H9 (cell line): ENCODE measurements around the gene CHRNA4. TPM values are rescaled to one million over a fixed set of nuclear protein-coding genes. Genes with fewer than 3 reads are reported as not detected.

Source experiments
- DNase-seq: peaks from one replicate; pipeline ENCODE4 v3.0.0-alpha.2; 2017
- H2AFZ ChIP-seq: one replicate; pipeline ENCODE4 v1.6.1; 2013; ENCODE audit warnings: mild to moderate bottlenecking, low read length, control low read depth, moderate library complexity
- H2AK5ac ChIP-seq: 2 replicates; pipeline ENCODE4 v1.6.1; 2013; ENCODE audit warnings: low read length, control low read depth, mixed read lengths; ENCODE audit not compliant: insufficient read length
- H2BK120ac ChIP-seq: one replicate; pipeline ENCODE4 v1.6.1; 2013; ENCODE audit warnings: low read depth, mild to moderate bottlenecking, low read length, control low read depth, inconsistent platforms; ENCODE audit not compliant: poor library complexity, severe bottlenecking
- H2BK12ac ChIP-seq: 2 replicates; pipeline ENCODE4 v1.6.1; 2013; ENCODE audit warnings: low read length, control low read depth, mixed read lengths, low read depth; ENCODE audit not compliant: insufficient read length
- H2BK15ac ChIP-seq: 2 replicates; pipeline ENCODE4 v1.6.1; 2013; ENCODE audit warnings: low read depth, low read length, control low read depth
- H2BK20ac ChIP-seq: one replicate; pipeline ENCODE4 v1.6.1; 2013; ENCODE audit warnings: low read depth, mild to moderate bottlenecking, low read length, control low read depth, inconsistent platforms; ENCODE audit not compliant: poor library complexity, severe bottlenecking
- H2BK5ac ChIP-seq: 2 replicates; pipeline ENCODE4 v1.6.1; 2013; ENCODE audit warnings: low read length, control low read depth, mixed read lengths; ENCODE audit not compliant: insufficient read length
- H3K14ac ChIP-seq: 2 replicates; pipeline ENCODE4 v1.6.1; 2013; ENCODE audit warnings: low read length, control low read depth; ENCODE audit not compliant: insufficient read depth
- H3K18ac ChIP-seq: 2 replicates; pipeline ENCODE4 v1.6.1; 2013; ENCODE audit warnings: low read depth, mild to moderate bottlenecking, mixed read lengths, low read length, control low read depth; ENCODE audit not compliant: insufficient read length
- H3K23ac ChIP-seq: 2 replicates; pipeline ENCODE4 v1.6.1; 2013; ENCODE audit warnings: low read length, control low read depth, mixed read lengths, low read depth; ENCODE audit not compliant: insufficient read length
- H3K23me2 ChIP-seq: 2 replicates; pipeline ENCODE4 v1.6.1; 2013; ENCODE audit warnings: low read depth, mild to moderate bottlenecking, mixed read lengths, low read length, control low read depth; ENCODE audit not compliant: insufficient read length, poor library complexity, severe bottlenecking
- H3K27ac ChIP-seq: 2 replicates; pipeline ENCODE4 v1.5.1; 2013; ENCODE audit warnings: low read length, control low read depth, mixed read lengths, low read depth; ENCODE audit not compliant: insufficient read length
- H3K27me3 ChIP-seq: 2 replicates; pipeline ENCODE4 v1.6.1; 2013; ENCODE audit warnings: low read length, control low read depth, inconsistent platforms; ENCODE audit not compliant: insufficient read depth
- H3K4ac ChIP-seq: 2 replicates; pipeline ENCODE4 v1.6.1; 2013; ENCODE audit warnings: low read depth, mild to moderate bottlenecking, control low read depth, inconsistent platforms, low read length, moderate library complexity
- H3K4me1 ChIP-seq: 2 replicates; pipeline ENCODE4 v1.6.1; 2013; ENCODE audit warnings: low read length, control low read depth, inconsistent platforms; ENCODE audit not compliant: insufficient read depth
- H3K4me2 ChIP-seq: 2 replicates; pipeline ENCODE4 v1.6.1; 2013; ENCODE audit warnings: low read length, control low read depth, mixed read lengths; ENCODE audit not compliant: insufficient read length, insufficient read depth
- H3K56ac ChIP-seq: 2 replicates; pipeline ENCODE4 v1.6.1; 2013; ENCODE audit warnings: low read depth, mild to moderate bottlenecking, mixed read lengths, low read length, control low read depth; ENCODE audit not compliant: insufficient read length
- H3K79me1 ChIP-seq: 2 replicates; pipeline ENCODE4 v1.6.1; 2013; ENCODE audit warnings: low read depth, mild to moderate bottlenecking, moderate library complexity, low read length, control low read depth, inconsistent platforms; ENCODE audit not compliant: insufficient read depth, poor library complexity, severe bottlenecking
- H3K79me2 ChIP-seq: 2 replicates; pipeline ENCODE4 v1.6.1; 2013; ENCODE audit warnings: low read length, control low read depth, inconsistent platforms; ENCODE audit not compliant: insufficient read depth
- H3K9ac ChIP-seq: 2 replicates; pipeline ENCODE4 v1.6.1; 2013; ENCODE audit warnings: low read length, control low read depth, mixed read lengths; ENCODE audit not compliant: insufficient read length; ENCODE audit errors: extremely low read depth
- H3K9me3 ChIP-seq: one replicate; pipeline ENCODE4 v1.6.1; 2013; ENCODE audit warnings: low read depth, low read length, inconsistent platforms; ENCODE audit not compliant: control insufficient read depth
- H3T11ph ChIP-seq: one replicate; pipeline ENCODE4 v1.6.1; 2013; ENCODE audit warnings: mild to moderate bottlenecking, low read length, control low read depth, inconsistent platforms
- H4K20me1 ChIP-seq: one replicate; pipeline ENCODE4 v1.6.1; 2013; ENCODE audit not compliant: control insufficient read depth, insufficient read length, insufficient read depth
- H4K5ac ChIP-seq: 2 replicates; pipeline ENCODE4 v1.6.1; 2013; ENCODE audit warnings: low read depth, mild to moderate bottlenecking, mixed read lengths, low read length, control low read depth; ENCODE audit not compliant: insufficient read length
- H4K8ac ChIP-seq: replicated peaks from 2 replicates; pipeline ENCODE4 v1.6.1; 2013; ENCODE audit warnings: low read length, control low read depth, mixed read lengths, low read depth; ENCODE audit not compliant: insufficient read length
- H4K91ac ChIP-seq: 2 replicates; pipeline ENCODE4 v1.6.1; 2013; ENCODE audit warnings: low read depth, mild to moderate bottlenecking, moderate library complexity, mixed read lengths, low read length, control low read depth; ENCODE audit not compliant: insufficient read length
- H3K27ac Mint-ChIP-seq, 3 experiments: 2 replicates in 2 of 3; 3 replicates in 1 of 3; pipeline ENCODE4 v1.8.0; 2020 to 2021; ENCODE audit warnings: mixed read lengths in 3 of 3, mild to moderate bottlenecking in 1 of 3, moderate library complexity in 1 of 3
- H3K27me3 Mint-ChIP-seq: 2 replicates; pipeline ENCODE4 v1.8.0; 2021; ENCODE audit warnings: low read depth, mild to moderate bottlenecking, moderate library complexity, mixed read lengths
- H3K36me3 Mint-ChIP-seq, 3 experiments: 2 replicates in 2 of 3; 3 replicates in 1 of 3; pipeline ENCODE4 v1.8.0; 2020 to 2021; ENCODE audit warnings: low read depth in 3 of 3, mixed read lengths in 3 of 3; ENCODE audit not compliant: insufficient read depth in 1 of 3
- H3K4me1 Mint-ChIP-seq, 2 experiments: 2 replicates each; pipeline ENCODE4 v1.8.0; 2020; ENCODE audit warnings: mixed read lengths in 2 of 2
- H3K4me3 Mint-ChIP-seq, 2 experiments: 2 replicates in 1 of 2; 3 replicates in 1 of 2; pipeline ENCODE4 v1.8.0; 2020 to 2021; ENCODE audit warnings: mild to moderate bottlenecking in 2 of 2, mixed read lengths in 2 of 2, moderate library complexity in 1 of 2
- H3K9me3 Mint-ChIP-seq, 2 experiments: 2 replicates in 1 of 2; 3 replicates in 1 of 2; pipeline ENCODE4 v1.8.0; 2020; ENCODE audit warnings: mild to moderate bottlenecking in 2 of 2, mixed read lengths in 2 of 2, moderate library complexity in 1 of 2
- WGBS: extraction: QIAGEN DNeasy Blood & Tissue Kit; methylation state at CpG from one replicate; pipeline ENCODE4 v1.1.7; 2013; ENCODE audit warnings: missing lambda C conversion rate, low lambda C conversion rate, mixed read lengths; ENCODE audit not compliant: insufficient read length; ENCODE audit errors: extremely low coverage; 5-methylcytosine and 5-hydroxymethylcytosine counted together
- total RNA-seq: library from RNA; stranded (reverse); gene quantifications from 2 replicates; pipeline ENCODE4 v1.2.1, GENCODE V29; 2021
- TF ChIP-seq, protein P1 (sequence below): fragments of 200-600 bp; sonication (generic); conservative IDR thresholded peaks from 3 replicates; pipeline ENCODE4 v1.8.0; 2021; ENCODE audit warnings: antibody characterized with exemption, mild to moderate bottlenecking

The CHRNA4 gene
- total RNA-seq, 1 experiment from 2014 or later: 2.5 TPM

DNA sequence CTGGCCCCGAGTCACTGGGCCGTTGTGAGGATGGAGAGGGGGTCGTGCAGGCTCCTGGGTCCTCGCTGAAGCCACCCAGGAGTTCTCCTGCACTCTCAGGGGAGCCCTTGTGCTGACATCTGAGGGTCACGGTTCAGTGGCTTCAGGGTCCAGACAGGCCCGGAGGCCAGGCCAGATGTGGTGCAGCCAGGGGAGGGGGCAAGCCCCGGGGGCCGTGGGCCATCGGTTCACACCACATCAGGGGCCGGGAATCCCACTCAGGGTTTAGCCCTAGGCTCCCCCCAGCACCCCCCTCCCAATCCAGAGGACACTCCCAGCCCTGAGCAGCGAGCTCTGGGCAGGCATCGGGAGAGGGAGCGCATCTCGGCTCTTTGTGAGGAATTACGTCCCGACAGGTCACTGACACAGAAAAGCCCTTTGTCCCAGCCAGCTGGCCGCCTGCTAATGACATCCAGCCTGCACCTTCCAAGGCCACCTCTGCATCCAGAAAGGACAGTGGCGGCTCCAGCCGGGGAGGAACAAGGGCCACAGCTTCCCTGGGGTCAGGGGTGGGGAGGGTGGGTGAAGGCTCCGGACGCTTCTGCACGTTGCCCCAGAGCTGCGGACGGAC, 6.4 kb upstream of the CHRNA4 start:
- H2BK120ac ChIP-seq: no peak overlapping the region
- H3K27me3 ChIP-seq: no peaks in the 10 kb centered on the region
- DNase-seq: no peak
- no peak overlapping the region for H4K5ac ChIP-seq
- peaks cover 2% of the 10 kb centered on the region for H4K20me1 ChIP-seq
- H2BK12ac ChIP-seq: no peak overlapping the region
- no peak overlapping the region for H3K27ac ChIP-seq
- no peaks in the 10 kb centered on the region for H3K9me3 ChIP-seq
- TF ChIP-seq, protein P1, sequence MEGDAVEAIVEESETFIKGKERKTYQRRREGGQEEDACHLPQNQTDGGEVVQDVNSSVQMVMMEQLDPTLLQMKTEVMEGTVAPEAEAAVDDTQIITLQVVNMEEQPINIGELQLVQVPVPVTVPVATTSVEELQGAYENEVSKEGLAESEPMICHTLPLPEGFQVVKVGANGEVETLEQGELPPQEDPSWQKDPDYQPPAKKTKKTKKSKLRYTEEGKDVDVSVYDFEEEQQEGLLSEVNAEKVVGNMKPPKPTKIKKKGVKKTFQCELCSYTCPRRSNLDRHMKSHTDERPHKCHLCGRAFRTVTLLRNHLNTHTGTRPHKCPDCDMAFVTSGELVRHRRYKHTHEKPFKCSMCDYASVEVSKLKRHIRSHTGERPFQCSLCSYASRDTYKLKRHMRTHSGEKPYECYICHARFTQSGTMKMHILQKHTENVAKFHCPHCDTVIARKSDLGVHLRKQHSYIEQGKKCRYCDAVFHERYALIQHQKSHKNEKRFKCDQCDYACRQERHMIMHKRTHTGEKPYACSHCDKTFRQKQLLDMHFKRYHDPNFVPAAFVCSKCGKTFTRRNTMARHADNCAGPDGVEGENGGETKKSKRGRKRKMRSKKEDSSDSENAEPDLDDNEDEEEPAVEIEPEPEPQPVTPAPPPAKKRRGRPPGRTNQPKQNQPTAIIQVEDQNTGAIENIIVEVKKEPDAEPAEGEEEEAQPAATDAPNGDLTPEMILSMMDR: no peak
- no peak overlapping the region for H3K18ac ChIP-seq
- Mint-ChIP-seq H3K27ac (no peak overlapping the region), H3K36me3 (no peaks in the 10 kb centered on the region), H3K4me3 (no peak overlapping the region), H3K9me3 (no peaks in the 10 kb centered on the region; a peak in 1 of 5 replicates), H3K4me1 (peaks cover 13 to 31% of the 10 kb centered on the region in 2 experiments), H3K27me3 (peaks cover 10% of the 10 kb centered on the region)
- H2AK5ac ChIP-seq: no peak overlapping the region
- no peaks in the 10 kb centered on the region for H3K4me1 ChIP-seq
- no peak overlapping the region for H3K4me2 ChIP-seq
- H2BK5ac ChIP-seq: no peak overlapping the region
- no peak overlapping the region for H3K9ac ChIP-seq
- H3K4ac ChIP-seq: no peak overlapping the region
- no peaks in the 10 kb centered on the region for H3K79me2 ChIP-seq
- no peak overlapping the region for H4K8ac ChIP-seq
- H3K79me1 ChIP-seq: no peaks in the 10 kb centered on the region
- WGBS: no CpG with 5 or more reads among the region's 24 CpGs
- no peak overlapping the region for H2AFZ ChIP-seq
- H3K14ac ChIP-seq: no peak overlapping the region
- H4K91ac ChIP-seq: no peak overlapping the region
- no peak overlapping the region for H2BK15ac ChIP-seq
- no peak overlapping the region for H3K56ac ChIP-seq
- H3K23me2 ChIP-seq: no peaks in the 10 kb centered on the region
- H2BK20ac ChIP-seq: no peak overlapping the region
- H3K23ac ChIP-seq: no peak overlapping the region
- no peak overlapping the region for H3T11ph ChIP-seq
